Gastroesophageal sphincter (tissue), 4 donors: ENCODE results near the gene NUDT4B. TPM values are rescaled to one million over a fixed set of nuclear protein-coding genes. Genes with fewer than 3 reads are reported as not detected.
"Not testable (repeated sequence)": the region's sequence is repeated elsewhere in the genome, so short reads cannot be mapped to it uniquely, and the experiment has no call there.

ENCODE experiments used
- ATAC-seq: fragments of 150-250 bp; one replicate; pipeline ENCODE4 v1.9.1; 2016; ENCODE audit warnings: mild to moderate bottlenecking, moderate library complexity
- H3K27ac ChIP-seq, 4 donors: fragments of 200-600 bp; sonication (generic) in 3 of 4; 1 replicate in 3 of 4; 2 replicates in 1 of 4; pipeline ENCODE4 v1.5.1; 2016 to 2019
- H3K27me3 ChIP-seq: fragments of 200-600 bp; sonication (generic); one replicate; pipeline ENCODE4 v1.5.1; 2019
- H3K36me3 ChIP-seq, 2 donors: fragments of 200-600 bp; sonication (generic); one replicate each; pipeline ENCODE4 v1.5.1; 2019; ENCODE audit warnings: control low read depth in 1 of 2
- H3K4me1 ChIP-seq, 3 donors: fragments of 200-600 bp; sonication (generic); 1 replicate in 2 of 3; 2 replicates in 1 of 3; pipeline ENCODE4 v1.5.1; 2016 to 2019; ENCODE audit warnings: control low read depth in 2 of 3
- H3K4me3 ChIP-seq, 2 donors: fragments of 200-600 bp; sonication (generic); one replicate each; pipeline ENCODE4 v1.5.1; 2019; ENCODE audit warnings: mild to moderate bottlenecking in 1 of 2, moderate library complexity in 1 of 2
- H3K9me3 ChIP-seq, 3 donors: fragments of 200-600 bp; sonication (generic); one replicate each; pipeline ENCODE4 v1.5.1; 2017 to 2019; ENCODE audit warnings: control low read depth in 2 of 3
- WGBS, 2 donors: methylation state at CpG; one replicate each; pipeline ENCODE4 v1.1.5; 2018; ENCODE audit warnings: low coverage in 1 of 2; 5-methylcytosine and 5-hydroxymethylcytosine counted together
- total RNA-seq, 4 donors: library from RNA; depleted of rRNA; stranded (reverse); fragments of >200 nt; gene quantifications; one replicate each; pipeline ENCODE4 v1.1.0, GENCODE V29; 2016

Gene NUDT4B
- total RNA-seq, result 10 to 100 TPM; 55.8 to 73.1 (median 64.6) TPM

- no CpG with 5 or more reads among the region's 68 CpGs for WGBS, 2 donors
- not testable (repeated sequence) for H3K27me3 ChIP-seq, H3K27ac ChIP-seq, H3K9me3 ChIP-seq, H3K36me3 ChIP-seq, H3K4me3 ChIP-seq, H3K4me1 ChIP-seq
- ATAC-seq, result peak; percentile 72
These were observed at the start of gene NUDT4B for GRCh38 chr1:148748563-148749334. Gene NUDT4B, plus strand, starts transcription at chr1:148748774. Its CDS starts 179 bp downstream, at chr1:148748953.

GRCh38 chr1:148699357-148699756 is 49.2 kb upstream of the NUDT4B start:
- not testable (repeated sequence) for H3K27me3 ChIP-seq, H3K27ac ChIP-seq, H3K9me3 ChIP-seq, H3K36me3 ChIP-seq, H3K4me3 ChIP-seq, H3K4me1 ChIP-seq, ATAC-seq
- WGBS, 2 donors, result no CpG with 5 or more reads among the region's 5 CpGs

- H3K36me3 ChIP-seq, H3K4me1 ChIP-seq, H3K27ac ChIP-seq, ATAC-seq, H3K27me3 ChIP-seq, H3K9me3 ChIP-seq, H3K4me3 ChIP-seq: not testable (repeated sequence)
- WGBS, 2 donors, result 67% methylated on average over 1 of the region's 1 CpG; no CpG with 5 or more reads in 1 of the 2 donors
These were observed 46.3 kb upstream of the NUDT4B start for GRCh38 chr1:148702242-148702641.

- ATAC-seq, H3K36me3 ChIP-seq, H3K4me1 ChIP-seq, H3K9me3 ChIP-seq, H3K27me3 ChIP-seq, H3K4me3 ChIP-seq, H3K27ac ChIP-seq: not testable (repeated sequence)
- WGBS, 2 donors, result no CpG with 5 or more reads among the region's 5 CpGs
These were observed 44.5 kb upstream of the NUDT4B start for GRCh38 chr1:148703973-148704591.

- H3K4me3 ChIP-seq, H3K4me1 ChIP-seq, H3K9me3 ChIP-seq, H3K27ac ChIP-seq, H3K36me3 ChIP-seq, ATAC-seq, H3K27me3 ChIP-seq: not testable (repeated sequence)
- no CpG with 5 or more reads among the region's 4 CpGs for WGBS, 2 donors
These were observed 43.1 kb upstream of the NUDT4B start for GRCh38 chr1:148705316-148705948.

GRCh38 chr1:148708779-148709333 is 39.7 kb upstream of the NUDT4B start:
- not testable (repeated sequence) for H3K4me3 ChIP-seq, H3K27ac ChIP-seq, H3K4me1 ChIP-seq, H3K27me3 ChIP-seq, H3K36me3 ChIP-seq, ATAC-seq, H3K9me3 ChIP-seq
- WGBS, 2 donors, result no CpG with 5 or more reads among the region's 1 CpG

- H3K4me1 ChIP-seq, H3K27ac ChIP-seq, H3K4me3 ChIP-seq, ATAC-seq, H3K36me3 ChIP-seq, H3K27me3 ChIP-seq, H3K9me3 ChIP-seq: not testable (repeated sequence)
- WGBS, 2 donors, result no CpG with 5 or more reads among the region's 8 CpGs
These were observed 37.6 kb upstream of the NUDT4B start for GRCh38 chr1:148710772-148711523.

- H3K4me3 ChIP-seq, H3K27ac ChIP-seq, H3K9me3 ChIP-seq, ATAC-seq, H3K36me3 ChIP-seq, H3K4me1 ChIP-seq, H3K27me3 ChIP-seq: not testable (repeated sequence)
- WGBS, 2 donors, result no CpG with 5 or more reads among the region's 1 CpG
These were observed 36.2 kb upstream of the NUDT4B start for GRCh38 chr1:148712353-148712752.

GRCh38 chr1:148715518-148715917 is 33.1 kb upstream of the NUDT4B start:
- not testable (repeated sequence) for H3K4me1 ChIP-seq, H3K9me3 ChIP-seq, H3K27me3 ChIP-seq, H3K36me3 ChIP-seq, H3K27ac ChIP-seq, ATAC-seq, H3K4me3 ChIP-seq
- no CpG with 5 or more reads among the region's 3 CpGs for WGBS, 2 donors

GRCh38 chr1:148716966-148717520 is 31.5 kb upstream of the NUDT4B start:
- not testable (repeated sequence) for H3K9me3 ChIP-seq, H3K36me3 ChIP-seq, ATAC-seq, H3K4me1 ChIP-seq, H3K27me3 ChIP-seq, H3K4me3 ChIP-seq, H3K27ac ChIP-seq
- WGBS, 2 donors, result no CpG with 5 or more reads among the region's 1 CpG

- not testable (repeated sequence) for H3K4me3 ChIP-seq, H3K36me3 ChIP-seq, H3K27me3 ChIP-seq, H3K27ac ChIP-seq, H3K4me1 ChIP-seq, ATAC-seq, H3K9me3 ChIP-seq
- WGBS, 2 donors, result no CpG with 5 or more reads among the region's 9 CpGs
These were observed 27.7 kb upstream of the NUDT4B start for GRCh38 chr1:148720918-148721317.

- not testable (repeated sequence) for H3K4me3 ChIP-seq, H3K4me1 ChIP-seq, H3K27me3 ChIP-seq, H3K27ac ChIP-seq, H3K9me3 ChIP-seq, H3K36me3 ChIP-seq, ATAC-seq
- WGBS, 2 donors, result no CpG with 5 or more reads among the region's 2 CpGs
These were observed 25.8 kb upstream of the NUDT4B start for GRCh38 chr1:148722758-148723157.

GRCh38 chr1:148723515-148723914 is 25.1 kb upstream of the NUDT4B start:
- not testable (repeated sequence) for H3K27me3 ChIP-seq, H3K4me1 ChIP-seq, H3K36me3 ChIP-seq, H3K4me3 ChIP-seq, ATAC-seq, H3K27ac ChIP-seq, H3K9me3 ChIP-seq
- no CpG with 5 or more reads among the region's 3 CpGs for WGBS, 2 donors
